Stimulated activated CD4-positive, alpha-beta T cell treated with anti-CD3 and anti-CD28 coated beads, Interleukin-4, amount 100 ng/mL, for 4 hours (primary cell): Measurements from ENCODE around the gene ATP8A2.
"Not testable (repeated sequence)": the region's sequence is repeated elsewhere in the genome, so short reads cannot be mapped to it uniquely, and the experiment has no call there.

Experiments used
- DNase-seq, 2 experiments: peaks; one replicate each; pipeline ENCODE4 v3.0.0-alpha.2; 2020

ATP8A2 gene

GRCh38 chr13:25466880-25467279 lies 95.1 kb downstream of the ATP8A2 start:
- DNase-seq: no peak

- peak in 1 of 2 experiments; percentile 7 for DNase-seq
These were observed 96.8 kb downstream of the ATP8A2 start for GRCh38 chr13:25468325-25469168.

GRCh38 chr13:25469169-25469525 lies 97.4 kb downstream of the ATP8A2 start:
- no peak for DNase-seq

- no peak for DNase-seq
These were observed 102.1 kb downstream of the ATP8A2 start for GRCh38 chr13:25473864-25474263.

GRCh38 chr13:25478186-25478585 lies 106.4 kb downstream of the ATP8A2 start:
- no peak for DNase-seq

- DNase-seq: no peak
These were observed 117.5 kb downstream of the ATP8A2 start for GRCh38 chr13:25489238-25489637.

GRCh38 chr13:25490236-25490635 lies 118.5 kb downstream of the ATP8A2 start:
- no peak for DNase-seq

- no peak for DNase-seq
These were observed 122.3 kb downstream of the ATP8A2 start for GRCh38 chr13:25493931-25494640.

GRCh38 chr13:25494698-25495411 lies 123.1 kb downstream of the ATP8A2 start:
- DNase-seq: no peak

- DNase-seq: no peak
These were observed 129.5 kb downstream of the ATP8A2 start for GRCh38 chr13:25501231-25501630.

- no peak for DNase-seq
These were observed 130.3 kb downstream of the ATP8A2 start for GRCh38 chr13:25502031-25502430.

- no peak for DNase-seq
These were observed 130.8 kb downstream of the ATP8A2 start for GRCh38 chr13:25502551-25502950.

GRCh38 chr13:25503856-25504255 lies 132.1 kb downstream of the ATP8A2 start:
- no peak for DNase-seq

- no peak for DNase-seq
These were observed 136.1 kb downstream of the ATP8A2 start for GRCh38 chr13:25507841-25508240.

- DNase-seq: not testable (repeated sequence)
These were observed 141.3 kb downstream of the ATP8A2 start for GRCh38 chr13:25513060-25513459.

- no peak for DNase-seq
These were observed 146.7 kb downstream of the ATP8A2 start for GRCh38 chr13:25518441-25518840.

- DNase-seq: no peak
These were observed 154.1 kb downstream of the ATP8A2 start for GRCh38 chr13:25525884-25526283.

GRCh38 chr13:25528266-25528665 lies 156.5 kb downstream of the ATP8A2 start:
- no peak for DNase-seq

GRCh38 chr13:25529425-25529824 lies 157.7 kb downstream of the ATP8A2 start:
- DNase-seq: no peak

- no peak for DNase-seq
These were observed 166.5 kb downstream of the ATP8A2 start for GRCh38 chr13:25538276-25538675.

GRCh38 chr13:25541434-25542123 lies 169.8 kb downstream of the ATP8A2 start:
- DNase-seq: no peak

GRCh38 chr13:25548991-25549390 lies 177.2 kb downstream of the ATP8A2 start:
- DNase-seq: not testable (repeated sequence)

- DNase-seq: no peak
These were observed 190.0 kb downstream of the ATP8A2 start for GRCh38 chr13:25561812-25562211.
